ENCODE measurements around the gene MYZAP.

MYZAP gene

GRCh38 chr15:57562196-57562769, 29.4 kb upstream of the MYZAP start:
- no peak for DNase-seq (ENCODE audit: low read depth)

GRCh38 chr15:57563416-57563815, 28.3 kb upstream of the MYZAP start:
- DNase-seq (ENCODE audit: low read depth): no peak

GRCh38 chr15:57565311-57565710, 26.4 kb upstream of the MYZAP start:
- no peak for DNase-seq (ENCODE audit: low read depth)

- no peak for DNase-seq (ENCODE audit: low read depth)
Observed at GRCh38 chr15:57566834-57567233, 24.9 kb upstream of the MYZAP start.

GRCh38 chr15:57567891-57568290, 23.8 kb upstream of the MYZAP start:
- DNase-seq (ENCODE audit: low read depth): no peak

- no peak for DNase-seq (ENCODE audit: low read depth)
Observed at GRCh38 chr15:57568299-57568698, 23.4 kb upstream of the MYZAP start.

GRCh38 chr15:57570340-57570739, 21.4 kb upstream of the MYZAP start:
- DNase-seq (ENCODE audit: low read depth): no peak

- DNase-seq (ENCODE audit: low read depth): peak; percentile 85
Observed at GRCh38 chr15:57570994-57571393, 20.7 kb upstream of the MYZAP start.

- DNase-seq (ENCODE audit: low read depth): no peak
Observed at GRCh38 chr15:57571725-57572124, 20.0 kb upstream of the MYZAP start.

GRCh38 chr15:57572468-57572867, 19.2 kb upstream of the MYZAP start:
- DNase-seq (ENCODE audit: low read depth): no peak

GRCh38 chr15:57573151-57573550, 18.6 kb upstream of the MYZAP start:
- DNase-seq (ENCODE audit: low read depth): no peak

- DNase-seq (ENCODE audit: low read depth): no peak
Observed at GRCh38 chr15:57575363-57575762, 16.3 kb upstream of the MYZAP start.

GRCh38 chr15:57578288-57578900, 13.3 kb upstream of the MYZAP start:
- no peak for DNase-seq (ENCODE audit: low read depth)

GRCh38 chr15:57580428-57580827, 11.3 kb upstream of the MYZAP start:
- no peak for DNase-seq (ENCODE audit: low read depth)

- DNase-seq (ENCODE audit: low read depth): no peak
Observed at GRCh38 chr15:57580866-57581265, 10.8 kb upstream of the MYZAP start.

GRCh38 chr15:57582090-57582489, 9.6 kb upstream of the MYZAP start:
- no peak for DNase-seq (ENCODE audit: low read depth)

- DNase-seq (ENCODE audit: low read depth): no peak
Observed at GRCh38 chr15:57583282-57583681, 8.4 kb upstream of the MYZAP start.

GRCh38 chr15:57583720-57584119, 8.0 kb upstream of the MYZAP start:
- no peak for DNase-seq (ENCODE audit: low read depth)

- DNase-seq (ENCODE audit: low read depth): no peak
Observed at GRCh38 chr15:57586661-57587424, 4.9 kb upstream of the MYZAP start.

- DNase-seq (ENCODE audit: low read depth): no peak
Observed at GRCh38 chr15:57589281-57589680, 2.4 kb upstream of the MYZAP start.

GRCh38 chr15:57589754-57590153, 1.9 kb upstream of the MYZAP start:
- DNase-seq (ENCODE audit: low read depth): no peak

GRCh38 chr15:57591237-57591821, 375 bp upstream of the MYZAP start:
- no peak for DNase-seq (ENCODE audit: low read depth)

- DNase-seq (ENCODE audit: low read depth): no peak
Observed at GRCh38 chr15:57592426-57592825, 722 bp downstream of the MYZAP start.
